Measurements from ENCODE around the gene FLNA. TPM values are rescaled to one million over a fixed set of nuclear protein-coding genes. Genes with fewer than 3 reads are reported as not detected.
A peak's percentile ranks its signal among the peaks of the same experiment; 100 is the strongest.

The FLNA gene
- total and polyA plus RNA-seq, 9 of the 15 experiments (the other 6 are each of a cell fraction or from before 2014, with no cell fraction given): 6.2 to 735 (median 135) TPM

DNA sequence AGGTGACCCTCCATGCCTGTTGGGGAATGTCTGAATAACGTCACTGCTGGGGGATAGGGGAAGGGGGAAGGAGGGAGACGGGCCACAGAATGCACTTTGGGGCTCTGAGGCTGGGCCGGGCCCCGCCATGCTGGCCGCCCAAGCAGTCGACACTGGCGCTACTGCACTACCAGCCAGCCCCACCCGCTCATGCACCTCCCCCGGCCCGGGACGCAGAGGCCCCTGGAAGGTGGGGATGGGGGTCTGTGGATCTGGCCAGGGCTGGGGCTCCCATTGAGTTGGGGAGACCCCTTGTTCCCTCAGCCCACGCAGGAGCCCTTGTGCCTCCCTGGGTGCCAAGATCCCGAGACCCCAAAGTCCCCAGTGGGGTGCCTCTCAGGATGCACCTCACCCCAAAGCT is 17.8 kb downstream of the FLNA start:
- DNase-seq (ENCODE audit: extremely low read depth in 1 of 4, low spot score in 3 of 4): no peak
- no peak overlapping the region for H2AFZ ChIP-seq (ENCODE audit: low read depth, low read length)
- BruUV-seq (replicated peaks): no TSS peak
- no peak overlapping the region for H3K4me3 ChIP-seq
- ATAC-seq: no peak
- H3K4me2 ChIP-seq (ENCODE audit: insufficient read depth, low read length): no peak overlapping the region
- intact Hi-C loops (cut with micrococcal nuclease): no loop called here
- FAIRE-seq: no peak
- H3K9ac ChIP-seq (ENCODE audit: insufficient read depth in 1 of 2, low read depth in 2 of 2, low read length in 2 of 2): no peak overlapping the region
- CTCF ChIA-PET (ENCODE audit: low intra/inter-chr PET ratio): no interaction called here
- TF ChIP-seq POLR2G (IDR thresholded peaks at IDR 0.05; ENCODE audit: low read depth, low read length) (peak; percentile 8; the same call in 1 of the 2 replicates), DNMT1 (IDR thresholded peaks at IDR 0.05) (no peak)
- in situ Hi-C loops (cut with MboI): no loop called here
- H4K20me1 ChIP-seq (replicated peaks; ENCODE audit: control insufficient read depth, insufficient read depth, low read length): peaks cover 3% of the 10 kb centered on the region; the same call in 1 of the 2 replicates
- no peaks in the 10 kb centered on the region for H3K79me2 ChIP-seq (ENCODE audit: control insufficient read depth, insufficient read depth, low read length)
- H3K27me3 ChIP-seq (ENCODE audit: control insufficient read depth in 2 of 2, insufficient read depth in 2 of 2, low read length in 2 of 2): no peaks in the 10 kb centered on the region
- H3K4me1 ChIP-seq (replicated peaks in 1 of 2; ENCODE audit: control insufficient read depth in 2 of 2, insufficient read depth in 2 of 2, low read length in 2 of 2): peaks cover 0 to 22% of the 10 kb centered on the region in 2 experiments; a peak in 1 of 5 replicates
- POLR2A ChIA-PET: interaction anchor here (0.7 to 1.8 kb wide), 3 partner anchors 12 to 453 kb away, joined by 4 to 5 read pairs (median 5); no protein-coding TSS in a partner anchor
- no peaks in the 10 kb centered on the region for H3K9me3 ChIP-seq (replicated peaks; ENCODE audit: control insufficient read depth, insufficient read depth, low read depth, low read length)
- 94% methylated on average over 3 of the region's 13 CpGs for WGBS (ENCODE audit: insufficient coverage, low coverage, missing lambda C conversion rate)
- H3K27ac ChIP-seq (ENCODE audit: extremely low read depth, low read depth, low read length): no peak overlapping the region
- H3K9me1 ChIP-seq (ENCODE audit: control insufficient read depth, insufficient read depth, low read length): no peaks in the 10 kb centered on the region
- peaks cover 98% of the 10 kb centered on the region; the same call in 2 of the 3 replicates for H3K36me3 ChIP-seq (ENCODE audit: control insufficient read depth, insufficient read depth, low read length)

DNA sequence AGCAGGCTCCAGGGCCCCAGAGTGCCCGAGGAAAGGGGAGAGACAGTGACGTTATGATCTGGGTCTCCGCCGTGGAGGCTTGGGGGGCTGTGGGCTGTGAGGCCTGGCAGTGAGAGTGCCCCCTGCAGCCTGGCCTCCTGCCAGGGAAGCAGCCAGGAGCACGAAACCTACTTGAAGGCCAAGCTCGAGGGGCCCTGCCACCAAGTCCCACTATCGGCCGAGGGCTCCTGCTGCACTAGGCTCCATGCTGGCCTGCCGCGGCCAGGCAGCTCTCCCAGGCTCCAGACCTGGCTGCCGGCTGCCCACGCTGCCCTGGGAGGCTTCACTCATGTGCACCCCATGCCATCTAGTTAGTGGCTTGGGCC is 18.7 kb downstream of the FLNA start:
- H3K27me3 ChIP-seq (ENCODE audit: control insufficient read depth in 2 of 2, insufficient read depth in 2 of 2, low read length in 2 of 2): no peaks in the 10 kb centered on the region
- TF ChIP-seq TRIM24 (IDR thresholded peaks at IDR 0.05) (no peak), POLR2G (IDR thresholded peaks at IDR 0.05; ENCODE audit: low read depth, low read length) (peak; percentile 15; the same call in 1 of the 2 replicates), RBFOX2 (IDR thresholded peaks at IDR 0.05; ENCODE audit: low read depth, low read length) (peak; percentile 29), NFIC (IDR thresholded peaks at IDR 0.05) (peak; percentile 54)
- no TSS peak for BruUV-seq (replicated peaks)
- in situ Hi-C loops (cut with MboI): no loop called here
- POLR2A ChIA-PET: interaction anchor here (0.6 to 1.8 kb wide), 2 partner anchors 13 to 44 kb away, joined by 3 to 5 read pairs; no protein-coding TSS in a partner anchor
- DNase-seq (ENCODE audit: extremely low read depth in 1 of 4, low spot score in 3 of 4): no peak
- H3K79me2 ChIP-seq (ENCODE audit: control insufficient read depth, insufficient read depth, low read length): no peaks in the 10 kb centered on the region
- no peak overlapping the region for H3K27ac ChIP-seq (ENCODE audit: extremely low read depth, low read depth, low read length)
- peaks cover 100% of the 10 kb centered on the region; the same call in 2 of the 3 replicates for H3K36me3 ChIP-seq (ENCODE audit: control insufficient read depth, insufficient read depth, low read length)
- no peak overlapping the region; a peak in 1 of 4 replicates for H3K9ac ChIP-seq (ENCODE audit: insufficient read depth in 1 of 2, low read depth in 2 of 2, low read length in 2 of 2)
- no peaks in the 10 kb centered on the region for H3K9me3 ChIP-seq (replicated peaks; ENCODE audit: control insufficient read depth, insufficient read depth, low read depth, low read length)
- CTCF ChIA-PET (ENCODE audit: low intra/inter-chr PET ratio): no interaction called here
- no peak for FAIRE-seq
- no peak overlapping the region for H2AFZ ChIP-seq (ENCODE audit: low read depth, low read length)
- intact Hi-C loops (cut with micrococcal nuclease): no loop called here
- H3K4me3 ChIP-seq: no peak overlapping the region
- WGBS (ENCODE audit: insufficient coverage, low coverage, missing lambda C conversion rate): 92% methylated on average over 7 of the region's 12 CpGs
- H3K4me2 ChIP-seq (ENCODE audit: insufficient read depth, low read length): no peak overlapping the region
- ATAC-seq: no peak
- H3K9me1 ChIP-seq (ENCODE audit: control insufficient read depth, insufficient read depth, low read length): no peaks in the 10 kb centered on the region
- H4K20me1 ChIP-seq (replicated peaks; ENCODE audit: control insufficient read depth, insufficient read depth, low read length): peaks cover 3% of the 10 kb centered on the region; the same call in 1 of the 2 replicates
- H3K4me1 ChIP-seq (replicated peaks in 1 of 2; ENCODE audit: control insufficient read depth in 2 of 2, insufficient read depth in 2 of 2, low read length in 2 of 2): peaks cover 0 to 30% of the 10 kb centered on the region in 2 experiments; a peak in 1 of 5 replicates
